ENCODE results near the gene GPR161. TPM values are rescaled to one million over a fixed set of nuclear protein-coding genes. Genes with fewer than 3 reads are reported as not detected.

The GPR161 gene
- total RNA-seq, 2 experiments from 2014 or later: not detected

DNA sequence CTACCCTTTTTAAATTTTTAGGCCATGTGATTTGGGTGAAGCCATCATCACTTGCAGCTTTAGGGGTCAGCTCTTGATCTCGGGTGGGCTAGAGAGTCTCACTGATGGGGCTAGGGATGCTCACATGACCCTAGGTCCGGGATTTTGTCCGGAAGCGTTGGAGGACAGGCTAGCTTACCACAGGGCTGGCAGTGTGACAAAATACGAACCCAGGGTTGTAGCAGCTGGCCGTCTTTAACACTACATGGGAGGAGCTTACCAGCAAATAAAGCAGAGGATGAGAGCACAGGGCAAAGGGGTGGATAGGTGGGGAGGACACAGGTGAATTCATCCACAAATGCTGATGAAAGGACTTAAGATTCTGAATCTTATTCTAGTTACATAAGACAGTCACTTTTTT, 21.9 kb downstream of the GPR161 start:
- DNase-seq (no peak), ATAC-seq (ENCODE audit: poor library complexity) (no peak)
- Histone ChIP-seq H3K36me3 (ENCODE audit: insufficient read depth, low read length) (no peaks in the 10 kb centered on the region), H3K9me3 (ENCODE audit: control insufficient read depth in 1 of 2, insufficient read depth in 1 of 2, low read length in 2 of 2) (no peaks in the 10 kb centered on the region), H3K4me3 (ENCODE audit: low read length) (no peak overlapping the region), H3K4me1 (ENCODE audit: insufficient read depth, low read length) (no peaks in the 10 kb centered on the region), H3K27ac (ENCODE audit: low read depth in 1 of 2, low read length in 2 of 2) (no peak overlapping the region), H3K27me3 (ENCODE audit: control insufficient read depth in 1 of 2, insufficient read depth in 2 of 2, low read length in 2 of 2) (no peaks in the 10 kb centered on the region)
- ChIA-PET CTCF (no interaction called here), POLR2A (no interaction called here)
- Mint-ChIP-seq H3K9me3 (no peaks in the 10 kb centered on the region), H3K4me3 (no peak overlapping the region), H3K4me1 (ENCODE audit: low read depth) (no peaks in the 10 kb centered on the region), H3K27me3 (no peaks in the 10 kb centered on the region), H3K27ac (no peak overlapping the region), H3K36me3 (ENCODE audit: low read depth) (no peaks in the 10 kb centered on the region)
- intact Hi-C loops (cut with DNase I, micrococcal nuclease): no loop called here
- TF ChIP-seq, protein P1, sequence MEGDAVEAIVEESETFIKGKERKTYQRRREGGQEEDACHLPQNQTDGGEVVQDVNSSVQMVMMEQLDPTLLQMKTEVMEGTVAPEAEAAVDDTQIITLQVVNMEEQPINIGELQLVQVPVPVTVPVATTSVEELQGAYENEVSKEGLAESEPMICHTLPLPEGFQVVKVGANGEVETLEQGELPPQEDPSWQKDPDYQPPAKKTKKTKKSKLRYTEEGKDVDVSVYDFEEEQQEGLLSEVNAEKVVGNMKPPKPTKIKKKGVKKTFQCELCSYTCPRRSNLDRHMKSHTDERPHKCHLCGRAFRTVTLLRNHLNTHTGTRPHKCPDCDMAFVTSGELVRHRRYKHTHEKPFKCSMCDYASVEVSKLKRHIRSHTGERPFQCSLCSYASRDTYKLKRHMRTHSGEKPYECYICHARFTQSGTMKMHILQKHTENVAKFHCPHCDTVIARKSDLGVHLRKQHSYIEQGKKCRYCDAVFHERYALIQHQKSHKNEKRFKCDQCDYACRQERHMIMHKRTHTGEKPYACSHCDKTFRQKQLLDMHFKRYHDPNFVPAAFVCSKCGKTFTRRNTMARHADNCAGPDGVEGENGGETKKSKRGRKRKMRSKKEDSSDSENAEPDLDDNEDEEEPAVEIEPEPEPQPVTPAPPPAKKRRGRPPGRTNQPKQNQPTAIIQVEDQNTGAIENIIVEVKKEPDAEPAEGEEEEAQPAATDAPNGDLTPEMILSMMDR (IDR thresholded peaks at IDR 0.05): no peak

DNA sequence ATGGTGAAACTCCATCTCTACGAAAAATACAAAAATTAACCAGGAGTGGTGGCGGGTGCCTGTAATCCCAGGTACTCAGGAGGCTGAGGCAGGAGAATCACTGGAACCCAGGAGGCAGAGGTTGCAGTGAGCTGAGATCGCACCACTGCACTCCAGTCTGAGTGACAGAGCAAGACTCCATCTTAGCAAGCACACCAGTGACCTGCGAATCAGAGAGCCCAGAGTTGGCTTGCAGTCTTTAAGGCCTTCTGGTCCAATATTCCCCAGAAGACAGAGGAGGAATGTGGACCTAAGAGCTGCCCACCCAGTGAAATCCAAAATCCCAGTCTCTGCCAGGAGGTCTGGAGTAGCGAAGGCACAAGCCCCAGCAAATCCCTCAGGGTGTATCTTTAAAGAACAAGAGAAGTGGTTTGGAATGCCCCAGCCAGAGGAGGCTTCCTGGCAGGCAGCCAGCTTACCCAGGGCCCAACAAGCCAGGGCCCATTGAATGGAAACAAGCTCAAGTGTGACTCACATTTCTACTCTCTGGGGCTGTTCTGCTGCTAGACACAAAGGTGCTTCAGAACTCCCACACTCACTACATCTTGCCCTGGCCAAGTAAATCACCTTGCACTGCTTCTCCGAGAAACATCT, 23.9 kb downstream of the GPR161 start:
- TF ChIP-seq, protein P1 (IDR thresholded peaks at IDR 0.05): no peak
- peak in 4 of 14 experiments; percentile 8 to 30 (median 21) for DNase-seq
- no peaks in the 10 kb centered on the region for H3K4me1 Mint-ChIP-seq (ENCODE audit: low read depth)
- no peak overlapping the region for H3K4me3 Mint-ChIP-seq
- ATAC-seq (ENCODE audit: poor library complexity): no peak
- Histone ChIP-seq H3K27me3 (ENCODE audit: control insufficient read depth in 1 of 2, insufficient read depth in 2 of 2, low read length in 2 of 2) (no peaks in the 10 kb centered on the region), H3K4me1 (ENCODE audit: insufficient read depth, low read length) (no peaks in the 10 kb centered on the region), H3K27ac (ENCODE audit: low read depth in 1 of 2, low read length in 2 of 2) (no peak overlapping the region), H3K4me3 (ENCODE audit: low read length) (no peak overlapping the region), H3K9me3 (ENCODE audit: control insufficient read depth in 1 of 2, insufficient read depth in 1 of 2, low read length in 2 of 2) (no peaks in the 10 kb centered on the region), H3K36me3 (ENCODE audit: insufficient read depth, low read length) (no peaks in the 10 kb centered on the region)
- intact Hi-C loops (cut with DNase I, micrococcal nuclease): no loop called here
- no peaks in the 10 kb centered on the region for H3K9me3 Mint-ChIP-seq
- H3K36me3 Mint-ChIP-seq (ENCODE audit: low read depth): no peaks in the 10 kb centered on the region
- ChIA-PET POLR2A (no interaction called here), CTCF (no interaction called here)
- no peak overlapping the region for H3K27ac Mint-ChIP-seq
- no peaks in the 10 kb centered on the region for H3K27me3 Mint-ChIP-seq

DNA sequence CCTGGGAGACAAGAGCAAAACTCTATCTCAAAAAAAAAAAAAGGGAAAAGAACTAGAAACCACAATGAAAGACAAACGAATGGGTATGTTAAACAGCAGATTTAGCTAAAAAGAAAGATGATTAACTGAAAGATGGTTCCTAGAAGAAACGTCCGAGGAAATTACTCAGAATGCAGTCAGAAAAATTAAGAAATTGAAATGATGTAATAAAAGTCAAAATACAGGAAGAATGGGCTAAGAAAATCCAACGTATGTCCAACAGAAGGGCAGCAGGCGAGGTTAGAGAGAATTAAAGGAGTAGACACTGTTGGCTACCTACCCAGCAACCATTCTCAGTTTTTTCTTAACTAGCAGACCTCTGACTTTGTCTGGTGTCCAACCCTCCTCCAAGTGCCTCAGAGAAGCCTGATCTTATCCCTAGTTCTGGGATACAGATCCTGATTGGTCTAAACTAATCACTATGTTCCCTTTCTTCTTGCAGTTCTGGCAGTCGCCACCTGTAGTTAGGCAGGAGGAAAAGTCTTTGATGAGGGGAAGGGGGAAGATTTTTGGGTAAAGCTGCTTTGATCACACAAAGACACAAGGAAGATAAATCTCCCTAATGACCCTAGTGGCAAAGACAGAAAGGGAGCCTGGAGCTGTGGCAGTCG, 25.7 kb downstream of the GPR161 start:
- Histone ChIP-seq H3K4me3 (ENCODE audit: low read length) (no peak overlapping the region), H3K9me3 (ENCODE audit: control insufficient read depth in 1 of 2, insufficient read depth in 1 of 2, low read length in 2 of 2) (no peaks in the 10 kb centered on the region), H3K36me3 (ENCODE audit: insufficient read depth, low read length) (no peaks in the 10 kb centered on the region), H3K27ac (ENCODE audit: low read depth in 1 of 2, low read length in 2 of 2) (no peak overlapping the region), H3K27me3 (ENCODE audit: control insufficient read depth in 1 of 2, insufficient read depth in 2 of 2, low read length in 2 of 2) (no peaks in the 10 kb centered on the region), H3K4me1 (ENCODE audit: insufficient read depth, low read length) (no peaks in the 10 kb centered on the region)
- intact Hi-C loops (cut with DNase I, micrococcal nuclease): no loop called here
- H3K27ac Mint-ChIP-seq: no peak overlapping the region
- CTCF ChIA-PET: interaction anchor here (0.6 kb wide), 1 partner anchor 495 kb away, joined by 3 read pairs; no protein-coding TSS in a partner anchor
- DNase-seq (no peak), ATAC-seq (ENCODE audit: poor library complexity) (no peak)
- no peaks in the 10 kb centered on the region for H3K27me3 Mint-ChIP-seq
- no peak overlapping the region for H3K4me3 Mint-ChIP-seq
- H3K4me1 Mint-ChIP-seq (ENCODE audit: low read depth): no peaks in the 10 kb centered on the region
- H3K36me3 Mint-ChIP-seq (ENCODE audit: low read depth): no peaks in the 10 kb centered on the region
- POLR2A ChIA-PET: no interaction called here
- TF ChIP-seq, protein P1 (IDR thresholded peaks at IDR 0.05): no peak
- H3K9me3 Mint-ChIP-seq: no peaks in the 10 kb centered on the region
